ENCODE measurements around the gene ZC3H18.

GRCh38 chr16:88588754-88589153, 18.6 kb downstream of the ZC3H18 start:
- TF ChIP-seq YY1 (IDR thresholded peaks at IDR 0.05; ENCODE audit: insufficient read depth, insufficient read length) = no peak
- no peak for TF ChIP-seq SUZ12 (IDR thresholded peaks at IDR 0.05; ENCODE audit: extremely low read depth, insufficient read depth, insufficient read length)
